ENCODE data around the gene SHC3.

SHC3 gene

GRCh38 chr9:89022001-89022759, 156.4 kb downstream of the SHC3 start:
- DNase-seq (ENCODE audit: extremely low read depth, low read depth) = no peak
- no peak for TF ChIP-seq CTCF (IDR thresholded peaks at IDR 0.05; ENCODE audit: low read depth, low read length, missing control alignments)
- no peak overlapping the region for H3K4me3 ChIP-seq (replicated peaks; ENCODE audit: low read depth, low read length)

DNA sequence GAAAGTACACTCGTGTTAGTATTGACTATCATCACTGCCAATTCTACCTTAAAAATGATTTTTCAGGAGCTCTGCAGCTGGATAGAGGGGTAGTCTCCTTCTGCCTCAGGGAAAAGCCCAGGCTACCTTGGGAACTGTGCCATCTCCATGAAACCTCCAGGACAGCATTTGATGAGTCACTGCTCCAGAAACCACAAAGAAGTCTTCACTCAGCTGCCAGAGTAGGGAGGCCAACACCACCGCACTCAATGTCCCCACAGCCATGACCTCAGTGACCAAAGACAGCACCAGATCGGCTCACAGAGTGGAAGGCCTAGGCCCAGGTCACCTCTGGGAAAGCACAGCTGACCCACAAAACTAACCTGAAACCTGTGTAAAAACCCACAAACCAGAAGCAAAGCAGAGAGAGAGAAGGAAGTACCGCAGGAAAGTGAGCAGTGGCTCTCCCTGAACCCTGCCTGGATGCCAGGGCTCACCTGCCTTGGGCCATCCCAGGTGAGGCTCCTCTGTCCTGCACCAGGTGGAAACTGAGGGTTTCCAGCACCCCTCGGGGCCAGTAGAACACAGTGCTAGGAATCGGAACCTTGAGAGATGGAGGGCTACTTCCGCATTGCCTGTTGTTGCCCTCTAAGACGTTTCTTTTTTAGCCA, 157.3 kb downstream of the SHC3 start:
- peak; percentile 70 for DNase-seq (ENCODE audit: extremely low read depth, low read depth)
- TF ChIP-seq CTCF (IDR thresholded peaks at IDR 0.05; ENCODE audit: low read depth, low read length, missing control alignments) = no peak
- no peak overlapping the region for H3K4me3 ChIP-seq (replicated peaks; ENCODE audit: low read depth, low read length)

- no peak for DNase-seq (ENCODE audit: extremely low read depth, low read depth)
Observed at GRCh38 chr9:89020754-89021153, 157.9 kb downstream of the SHC3 start.

DNA sequence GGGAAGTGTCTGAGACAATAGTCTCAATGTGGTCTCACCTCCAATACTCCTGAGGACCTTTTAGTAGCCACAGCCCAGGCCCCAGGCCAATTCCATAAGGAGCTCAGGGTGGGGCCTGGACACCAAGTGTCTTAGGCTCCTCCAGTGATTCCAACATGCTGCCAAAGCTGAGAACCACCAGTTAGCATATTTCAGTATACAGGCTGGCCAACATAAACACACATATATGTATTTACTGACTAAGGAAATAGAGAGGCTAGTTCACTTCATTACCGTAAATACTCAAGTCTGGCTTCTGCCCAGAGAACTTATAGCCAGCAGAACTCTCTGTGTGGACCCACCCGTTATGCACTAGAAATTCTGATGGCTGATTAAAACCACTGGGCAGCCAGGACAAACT, 163.3 kb downstream of the SHC3 start:
- no peak for TF ChIP-seq CTCF (IDR thresholded peaks at IDR 0.05; ENCODE audit: low read depth, low read length, missing control alignments)
- H3K4me3 ChIP-seq (replicated peaks; ENCODE audit: low read depth, low read length) = no peak overlapping the region
- no peak for DNase-seq (ENCODE audit: extremely low read depth, low read depth)

More at GRCh38 chr9:89020754-89021153, 157.9 kb downstream of the SHC3 start:
- no peak for TF ChIP-seq CTCF (IDR thresholded peaks at IDR 0.05; ENCODE audit: low read depth, low read length, missing control alignments)
- no peak overlapping the region for H3K4me3 ChIP-seq (replicated peaks; ENCODE audit: low read depth, low read length)

DNA sequence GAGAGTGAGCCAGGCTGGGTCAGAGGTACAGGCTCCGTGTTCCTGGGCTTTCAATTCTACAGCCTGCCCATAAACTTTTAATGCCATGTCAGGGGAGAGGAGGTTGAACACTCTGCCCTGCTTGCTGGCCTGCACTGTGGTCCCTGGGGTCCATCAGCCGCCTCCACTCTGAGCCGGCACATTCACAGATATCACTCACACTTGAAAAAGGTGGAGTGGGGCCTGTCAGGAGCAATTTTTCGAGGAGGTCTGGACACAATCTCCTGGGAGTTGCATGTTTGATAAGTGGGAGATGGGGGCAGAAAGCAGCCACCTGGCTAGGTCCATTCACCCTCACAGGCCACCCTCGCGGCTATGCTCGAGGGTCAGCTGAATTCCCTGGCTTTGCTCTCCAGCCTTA, 164.5 kb downstream of the SHC3 start:
- no peak for DNase-seq (ENCODE audit: extremely low read depth, low read depth)
- H3K4me3 ChIP-seq (replicated peaks; ENCODE audit: low read depth, low read length) = no peak overlapping the region
- no peak for TF ChIP-seq CTCF (IDR thresholded peaks at IDR 0.05; ENCODE audit: low read depth, low read length, missing control alignments)

DNA sequence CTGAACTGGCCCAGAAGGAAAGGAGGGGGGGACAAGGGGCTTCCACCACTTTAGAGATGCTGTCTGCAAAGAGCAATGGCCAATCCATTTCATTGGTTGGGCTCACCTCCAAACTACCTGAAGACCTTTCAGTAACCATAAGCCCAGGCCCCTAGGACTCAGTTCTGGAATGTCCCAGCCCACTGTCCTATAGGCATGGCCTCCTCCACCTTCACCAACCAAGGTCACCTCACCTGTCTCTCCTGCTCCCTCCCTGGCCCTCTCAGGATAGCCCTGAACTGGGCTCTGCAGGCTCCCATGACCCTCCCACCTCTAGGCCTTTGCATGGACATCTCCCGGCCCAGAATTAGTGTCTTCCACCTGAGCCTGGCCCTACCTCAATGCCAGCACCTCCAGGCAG, 165.0 kb downstream of the SHC3 start:
- no peak for DNase-seq (ENCODE audit: extremely low read depth, low read depth)
- no peak overlapping the region for H3K4me3 ChIP-seq (replicated peaks; ENCODE audit: low read depth, low read length)
- TF ChIP-seq CTCF (IDR thresholded peaks at IDR 0.05; ENCODE audit: low read depth, low read length, missing control alignments) = no peak
